ENCODE measurements around the gene GOPC. TPM values are rescaled to one million over a fixed set of nuclear protein-coding genes. Genes with fewer than 3 reads are reported as not detected.
A peak's percentile ranks its signal among the peaks of the same experiment; 100 is the strongest.

Gene GOPC
- total RNA-seq, 1 experiment from 2014 or later: 14.1 TPM

GRCh38 chr6:117616391-117617209 is 14.3 kb upstream of the GOPC start:
- H2AFZ ChIP-seq: no peak overlapping the region
- no TSS peak for BruUV-seq (replicated peaks)
- H3K27ac ChIP-seq: no peak overlapping the region
- CTCF ChIA-PET: no interaction called here
- peaks cover 12% of the 10 kb centered on the region; the same call in 1 of the 2 replicates for H3K4me1 ChIP-seq (replicated peaks; ENCODE audit: insufficient read depth)
- no peaks in the 10 kb centered on the region for H4K20me1 ChIP-seq (ENCODE audit: insufficient read depth)
- H3K9me3 ChIP-seq (ENCODE audit: insufficient read depth, low read depth): no peaks in the 10 kb centered on the region
- no peak overlapping the region for H3K4me3 ChIP-seq
- no peaks in the 10 kb centered on the region for H3F3A ChIP-seq (ENCODE audit: insufficient read depth, low read depth)
- H3K9me2 ChIP-seq (ENCODE audit: insufficient read depth): no peaks in the 10 kb centered on the region
- peak overlapping the region; percentile 8; the same call in 1 of the 2 replicates for H3K4me2 ChIP-seq
- intact Hi-C loops (cut with micrococcal nuclease; ENCODE audit: unreplicated experiment): no loop called here
- no peak for DNase-seq
- H3K27me3 ChIP-seq (ENCODE audit: insufficient read depth, low read depth): no peaks in the 10 kb centered on the region
- POLR2A ChIA-PET (ENCODE audit: unreplicated experiment): no interaction called here
- TF ChIP-seq, protein P1, sequence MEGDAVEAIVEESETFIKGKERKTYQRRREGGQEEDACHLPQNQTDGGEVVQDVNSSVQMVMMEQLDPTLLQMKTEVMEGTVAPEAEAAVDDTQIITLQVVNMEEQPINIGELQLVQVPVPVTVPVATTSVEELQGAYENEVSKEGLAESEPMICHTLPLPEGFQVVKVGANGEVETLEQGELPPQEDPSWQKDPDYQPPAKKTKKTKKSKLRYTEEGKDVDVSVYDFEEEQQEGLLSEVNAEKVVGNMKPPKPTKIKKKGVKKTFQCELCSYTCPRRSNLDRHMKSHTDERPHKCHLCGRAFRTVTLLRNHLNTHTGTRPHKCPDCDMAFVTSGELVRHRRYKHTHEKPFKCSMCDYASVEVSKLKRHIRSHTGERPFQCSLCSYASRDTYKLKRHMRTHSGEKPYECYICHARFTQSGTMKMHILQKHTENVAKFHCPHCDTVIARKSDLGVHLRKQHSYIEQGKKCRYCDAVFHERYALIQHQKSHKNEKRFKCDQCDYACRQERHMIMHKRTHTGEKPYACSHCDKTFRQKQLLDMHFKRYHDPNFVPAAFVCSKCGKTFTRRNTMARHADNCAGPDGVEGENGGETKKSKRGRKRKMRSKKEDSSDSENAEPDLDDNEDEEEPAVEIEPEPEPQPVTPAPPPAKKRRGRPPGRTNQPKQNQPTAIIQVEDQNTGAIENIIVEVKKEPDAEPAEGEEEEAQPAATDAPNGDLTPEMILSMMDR (conservative IDR thresholded peaks at IDR 0.05): no peak
- TF ChIP-seq EZH2 (IDR thresholded peaks at IDR 0.05; ENCODE audit: low read depth): no peak
- no peaks in the 10 kb centered on the region for H3K79me2 ChIP-seq (ENCODE audit: low read depth)
- H3K36me3 ChIP-seq (ENCODE audit: low read depth): no peaks in the 10 kb centered on the region

- Histone ChIP-seq H3F3A (ENCODE audit: insufficient read depth, low read depth) (no peaks in the 10 kb centered on the region), H2AFZ (no peak overlapping the region), H3K9me3 (ENCODE audit: insufficient read depth, low read depth) (no peaks in the 10 kb centered on the region), H3K79me2 (ENCODE audit: low read depth) (no peaks in the 10 kb centered on the region), H3K4me3 (no peak overlapping the region), H3K27me3 (ENCODE audit: insufficient read depth, low read depth) (no peaks in the 10 kb centered on the region), H3K9me2 (ENCODE audit: insufficient read depth) (no peaks in the 10 kb centered on the region), H3K4me2 (peak overlapping the region; percentile 8; the same call in 1 of the 2 replicates), H3K4me1 (replicated peaks; ENCODE audit: insufficient read depth) (peaks cover 12% of the 10 kb centered on the region; the same call in 1 of the 2 replicates), H3K27ac (no peak overlapping the region), H4K20me1 (ENCODE audit: insufficient read depth) (no peaks in the 10 kb centered on the region), H3K36me3 (ENCODE audit: low read depth) (no peaks in the 10 kb centered on the region)
- ChIA-PET CTCF (no interaction called here), POLR2A (ENCODE audit: unreplicated experiment) (no interaction called here)
- intact Hi-C loops (cut with micrococcal nuclease; ENCODE audit: unreplicated experiment): no loop called here
- peak in 1 of 2 experiments; percentile 46 for DNase-seq
- no TSS peak for BruUV-seq (replicated peaks)
- TF ChIP-seq, protein P1 (conservative IDR thresholded peaks at IDR 0.05): no peak
- no peak for TF ChIP-seq EZH2 (IDR thresholded peaks at IDR 0.05; ENCODE audit: low read depth)
Measured at GRCh38 chr6:117615750-117616390, 13.6 kb upstream of the GOPC start.

DNA sequence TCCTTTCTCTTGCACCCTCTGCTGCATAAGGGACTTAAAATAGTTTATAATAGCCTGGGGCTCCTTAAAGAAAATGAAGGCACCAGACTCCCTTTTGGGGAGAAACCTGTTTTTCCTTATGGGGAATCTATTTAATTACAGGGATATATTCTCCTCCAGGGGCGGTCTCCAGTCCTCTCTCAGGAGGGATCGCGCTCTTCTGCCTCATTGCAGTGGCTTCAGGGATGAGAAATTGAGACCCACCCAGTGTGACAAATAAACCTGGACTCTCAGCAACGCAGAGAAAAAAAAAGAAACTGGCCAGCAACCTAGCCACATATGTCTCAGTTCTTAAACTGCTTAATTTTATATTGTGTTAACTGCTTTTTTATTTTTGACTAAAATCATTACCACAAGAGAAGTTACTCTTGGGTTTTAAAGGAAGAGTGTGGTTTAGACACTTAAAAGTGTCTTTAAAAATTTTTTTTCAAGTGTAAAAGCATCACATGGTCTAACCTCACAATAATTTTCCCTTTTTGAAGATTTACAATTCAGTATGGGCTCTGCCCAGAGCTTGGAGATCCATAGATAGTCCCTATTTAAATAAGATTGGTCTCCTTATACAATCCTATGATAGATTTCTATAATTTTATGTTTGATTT is 11.7 kb upstream of the GOPC start:
- H3K27me3 ChIP-seq (ENCODE audit: insufficient read depth, low read depth): no peaks in the 10 kb centered on the region
- no peak overlapping the region; the same call in 1 of the 2 replicates for H3K27ac ChIP-seq
- H3F3A ChIP-seq (ENCODE audit: insufficient read depth, low read depth): no peaks in the 10 kb centered on the region
- peak; percentile 20 to 56 for DNase-seq
- ChIA-PET CTCF (no interaction called here), POLR2A (ENCODE audit: unreplicated experiment) (no interaction called here)
- H3K4me1 ChIP-seq (replicated peaks; ENCODE audit: insufficient read depth): peaks cover 12% of the 10 kb centered on the region; the same call in 1 of the 2 replicates
- H3K9me3 ChIP-seq (ENCODE audit: insufficient read depth, low read depth): no peaks in the 10 kb centered on the region
- H3K4me3 ChIP-seq: no peak overlapping the region
- H2AFZ ChIP-seq: peak overlapping the region; percentile 11; the same call in 1 of the 2 replicates
- H3K79me2 ChIP-seq (ENCODE audit: low read depth): no peaks in the 10 kb centered on the region
- no peaks in the 10 kb centered on the region for H3K36me3 ChIP-seq (ENCODE audit: low read depth)
- TF ChIP-seq, protein P1 (conservative IDR thresholded peaks at IDR 0.05): no peak
- no peak for TF ChIP-seq EZH2 (IDR thresholded peaks at IDR 0.05; ENCODE audit: low read depth)
- no peaks in the 10 kb centered on the region for H3K9me2 ChIP-seq (ENCODE audit: insufficient read depth)
- intact Hi-C loops (cut with micrococcal nuclease; ENCODE audit: unreplicated experiment): no loop called here
- H4K20me1 ChIP-seq (ENCODE audit: insufficient read depth): no peaks in the 10 kb centered on the region
- no TSS peak for BruUV-seq (replicated peaks)
- peak overlapping the region; percentile 11; the same call in 1 of the 2 replicates for H3K4me2 ChIP-seq

All from PC-9 (cell line).